GM06990 (cell line): Measurements from ENCODE around the gene CLMN.

Experiments used
- DNase-seq: peaks from one replicate; pipeline ENCODE4 v3.0.0-alpha.2; 2011; ENCODE audit not compliant: insufficient read length; ENCODE audit errors: extremely low read depth
- H3K27me3 ChIP-seq: replicated peaks from 2 replicates; pipeline ENCODE4 v1.6.0; 2011; ENCODE audit warnings: low read length; ENCODE audit not compliant: control insufficient read depth, insufficient read depth
- H3K36me3 ChIP-seq: 2 replicates; pipeline ENCODE4 v1.5.1; 2011; ENCODE audit warnings: low read length; ENCODE audit not compliant: control insufficient read depth, insufficient read depth
- H3K4me3 ChIP-seq: replicated peaks from 2 replicates; pipeline ENCODE4 v1.5.1; 2011; ENCODE audit warnings: low read depth, mild to moderate bottlenecking, control low read depth, low read length
- CTCF ChIP-seq: IDR thresholded peaks from 2 replicates; pipeline ENCODE4 v1.5.1; 2011; ENCODE audit warnings: low read length, control low read depth, mild to moderate bottlenecking, inconsistent platforms; ENCODE audit not compliant: insufficient read depth, poor library complexity, severe bottlenecking

CLMN gene

GRCh38 chr14:95246870-95247269, 72.8 kb downstream of the CLMN start:
- Histone ChIP-seq H3K36me3 (no peaks in the 10 kb centered on the region), H3K4me3 (no peak overlapping the region), H3K27me3 (no peaks in the 10 kb centered on the region)
- no peak for TF ChIP-seq CTCF
- DNase-seq: no peak

- DNase-seq: no peak
- H3K36me3 ChIP-seq: no peaks in the 10 kb centered on the region
- no peak overlapping the region for H3K4me3 ChIP-seq
- TF ChIP-seq CTCF: no peak
- no peaks in the 10 kb centered on the region for H3K27me3 ChIP-seq
Measured at GRCh38 chr14:95245334-95245733, 74.4 kb downstream of the CLMN start.

GRCh38 chr14:95244587-95244986, 75.1 kb downstream of the CLMN start:
- no peak for DNase-seq
- H3K4me3 ChIP-seq: no peak overlapping the region
- no peak for TF ChIP-seq CTCF
- H3K36me3 ChIP-seq: no peaks in the 10 kb centered on the region
- H3K27me3 ChIP-seq: no peaks in the 10 kb centered on the region

- H3K27me3 ChIP-seq: no peaks in the 10 kb centered on the region
- no peak overlapping the region for H3K4me3 ChIP-seq
- no peak for TF ChIP-seq CTCF
- H3K36me3 ChIP-seq: no peaks in the 10 kb centered on the region
- DNase-seq: no peak
Measured at GRCh38 chr14:95242870-95243269, 76.8 kb downstream of the CLMN start.

GRCh38 chr14:95240859-95241813, 78.6 kb downstream of the CLMN start:
- no peaks in the 10 kb centered on the region for H3K27me3 ChIP-seq
- no peak overlapping the region for H3K4me3 ChIP-seq
- no peak for TF ChIP-seq CTCF
- DNase-seq: no peak
- H3K36me3 ChIP-seq: no peaks in the 10 kb centered on the region
